ENCODE measurements around the gene KIAA0232. TPM values are rescaled to one million over a fixed set of nuclear protein-coding genes. Genes with fewer than 3 reads are reported as not detected.
"Not testable (repeated sequence)": the region's sequence is repeated elsewhere in the genome, so short reads cannot be mapped to it uniquely, and the experiment has no call there.

KIAA0232 gene
- total RNA-seq, 2 donors from 2014 or later: 9.4 to 10.5 TPM

GRCh38 chr4:6750286-6751221 is 32.0 kb upstream of the KIAA0232 start:
- Mint-ChIP-seq H3K36me3 (ENCODE audit: low read depth) (no peaks in the 10 kb centered on the region), H3K4me3 (no peak overlapping the region), H3K27me3 (no peaks in the 10 kb centered on the region), H3K9me3 (no peaks in the 10 kb centered on the region), H3K27ac (peak overlapping the region; percentile 69), H3K4me1 (peaks cover 6% of the 10 kb centered on the region)
- ATAC-seq (replicated peaks): no peak

GRCh38 chr4:6751611-6752485 is 30.7 kb upstream of the KIAA0232 start:
- peak overlapping the region; percentile 59 for H3K4me3 Mint-ChIP-seq
- ATAC-seq (replicated peaks): no peak
- no peaks in the 10 kb centered on the region for H3K9me3 Mint-ChIP-seq
- no peaks in the 10 kb centered on the region for H3K27me3 Mint-ChIP-seq
- peaks cover 6% of the 10 kb centered on the region for H3K4me1 Mint-ChIP-seq
- H3K36me3 Mint-ChIP-seq (ENCODE audit: low read depth): no peaks in the 10 kb centered on the region
- peak overlapping the region; percentile 69 for H3K27ac Mint-ChIP-seq

GRCh38 chr4:6752486-6752829 is 30.1 kb upstream of the KIAA0232 start:
- Mint-ChIP-seq H3K4me3 (no peak overlapping the region), H3K36me3 (ENCODE audit: low read depth) (no peaks in the 10 kb centered on the region), H3K27ac (no peak overlapping the region), H3K27me3 (no peaks in the 10 kb centered on the region), H3K4me1 (peaks cover 6% of the 10 kb centered on the region), H3K9me3 (no peaks in the 10 kb centered on the region)
- ATAC-seq (replicated peaks): no peak

GRCh38 chr4:6753103-6753560 is 29.4 kb upstream of the KIAA0232 start:
- H3K4me1 Mint-ChIP-seq: peaks cover 6% of the 10 kb centered on the region
- ATAC-seq (replicated peaks): no peak
- H3K27me3 Mint-ChIP-seq: no peaks in the 10 kb centered on the region
- no peaks in the 10 kb centered on the region for H3K36me3 Mint-ChIP-seq (ENCODE audit: low read depth)
- H3K9me3 Mint-ChIP-seq: no peaks in the 10 kb centered on the region
- no peak overlapping the region for H3K27ac Mint-ChIP-seq
- H3K4me3 Mint-ChIP-seq: no peak overlapping the region

GRCh38 chr4:6753891-6754290 is 28.6 kb upstream of the KIAA0232 start:
- Mint-ChIP-seq H3K36me3 (ENCODE audit: low read depth) (no peaks in the 10 kb centered on the region), H3K9me3 (no peaks in the 10 kb centered on the region), H3K4me3 (no peak overlapping the region), H3K4me1 (peaks cover 6% of the 10 kb centered on the region), H3K27ac (no peak overlapping the region), H3K27me3 (no peaks in the 10 kb centered on the region)
- ATAC-seq (replicated peaks): no peak

GRCh38 chr4:6754481-6755087 is 27.9 kb upstream of the KIAA0232 start:
- no peaks in the 10 kb centered on the region for H3K9me3 Mint-ChIP-seq
- H3K4me1 Mint-ChIP-seq: peaks cover 6% of the 10 kb centered on the region
- no peak overlapping the region for H3K4me3 Mint-ChIP-seq
- ATAC-seq (replicated peaks): no peak
- no peaks in the 10 kb centered on the region for H3K36me3 Mint-ChIP-seq (ENCODE audit: low read depth)
- no peaks in the 10 kb centered on the region for H3K27me3 Mint-ChIP-seq
- no peak overlapping the region for H3K27ac Mint-ChIP-seq

GRCh38 chr4:6755088-6755753 is 27.3 kb upstream of the KIAA0232 start:
- H3K4me1 Mint-ChIP-seq: peaks cover 6% of the 10 kb centered on the region
- H3K36me3 Mint-ChIP-seq (ENCODE audit: low read depth): no peaks in the 10 kb centered on the region
- H3K27me3 Mint-ChIP-seq: no peaks in the 10 kb centered on the region
- H3K4me3 Mint-ChIP-seq: no peak overlapping the region
- no peak for ATAC-seq (replicated peaks)
- no peak overlapping the region for H3K27ac Mint-ChIP-seq
- no peaks in the 10 kb centered on the region for H3K9me3 Mint-ChIP-seq

- not testable (repeated sequence) for ATAC-seq (replicated peaks); H3K27ac Mint-ChIP-seq; H3K4me3 Mint-ChIP-seq; H3K36me3 Mint-ChIP-seq (ENCODE audit: low read depth); H3K4me1 Mint-ChIP-seq; H3K9me3 Mint-ChIP-seq; H3K27me3 Mint-ChIP-seq
Observed at GRCh38 chr4:6756345-6756744, 26.2 kb upstream of the KIAA0232 start.

- no peaks in the 10 kb centered on the region for H3K4me1 Mint-ChIP-seq
- H3K9me3 Mint-ChIP-seq: no peaks in the 10 kb centered on the region
Observed at GRCh38 chr4:6758728-6759127, 23.8 kb upstream of the KIAA0232 start.

GRCh38 chr4:6760865-6761264 is 21.7 kb upstream of the KIAA0232 start:
- H3K27me3 Mint-ChIP-seq: no peaks in the 10 kb centered on the region
- ATAC-seq (replicated peaks): no peak
- H3K4me3 Mint-ChIP-seq: no peak overlapping the region
- H3K36me3 Mint-ChIP-seq (ENCODE audit: low read depth): no peaks in the 10 kb centered on the region
- H3K4me1 Mint-ChIP-seq: no peaks in the 10 kb centered on the region
- no peak overlapping the region for H3K27ac Mint-ChIP-seq
- no peaks in the 10 kb centered on the region for H3K9me3 Mint-ChIP-seq

More at GRCh38 chr4:6758728-6759127, 23.8 kb upstream of the KIAA0232 start:
- Mint-ChIP-seq H3K27ac (no peak overlapping the region), H3K4me3 (no peak overlapping the region), H3K36me3 (ENCODE audit: low read depth) (no peaks in the 10 kb centered on the region), H3K27me3 (no peaks in the 10 kb centered on the region)
- ATAC-seq (replicated peaks): no peak

GRCh38 chr4:6761649-6762615 is 20.6 kb upstream of the KIAA0232 start:
- H3K27me3 Mint-ChIP-seq: no peaks in the 10 kb centered on the region
- no peaks in the 10 kb centered on the region for H3K9me3 Mint-ChIP-seq
- no peak overlapping the region for H3K27ac Mint-ChIP-seq
- no peaks in the 10 kb centered on the region for H3K36me3 Mint-ChIP-seq (ENCODE audit: low read depth)
- no peak overlapping the region for H3K4me3 Mint-ChIP-seq
- H3K4me1 Mint-ChIP-seq: no peaks in the 10 kb centered on the region
- no peak for ATAC-seq (replicated peaks)

GRCh38 chr4:6763330-6763851 is 19.1 kb upstream of the KIAA0232 start:
- Mint-ChIP-seq H3K4me3 (no peak overlapping the region), H3K27ac (no peak overlapping the region), H3K27me3 (no peaks in the 10 kb centered on the region), H3K9me3 (no peaks in the 10 kb centered on the region), H3K4me1 (no peaks in the 10 kb centered on the region), H3K36me3 (ENCODE audit: low read depth) (no peaks in the 10 kb centered on the region)
- no peak for ATAC-seq (replicated peaks)

GRCh38 chr4:6764976-6765620 is 17.4 kb upstream of the KIAA0232 start:
- Mint-ChIP-seq H3K36me3 (ENCODE audit: low read depth) (no peaks in the 10 kb centered on the region), H3K4me3 (no peak overlapping the region), H3K4me1 (peaks cover 5% of the 10 kb centered on the region), H3K9me3 (no peaks in the 10 kb centered on the region), H3K27me3 (no peaks in the 10 kb centered on the region), H3K27ac (no peak overlapping the region)
- no peak for ATAC-seq (replicated peaks)
